Calu3 (cell line): ENCODE data around the gene LDLRAD1. TPM values are rescaled to one million over a fixed set of nuclear protein-coding genes. Genes with fewer than 3 reads are reported as not detected.
"Not testable (repeated sequence)": the region's sequence is repeated elsewhere in the genome, so short reads cannot be mapped to it uniquely, and the experiment has no call there.

Experiments
- BruUV-seq: library from RNA; stranded (reverse); fragments of 400-500 nt; replicated peaks from 2 replicates; lab custom pipeline; 2021; lab: Mats Ljungman, UMichigan
- CTCF ChIA-PET: fragments of 300-600 bp; sonication (Branson Sonifier 250); formaldehyde crosslinking; loops from one replicate; lab custom pipeline; 2022; ENCODE audit warnings: antibody characterized with exemption; lab: Charles Lee
- DNase-seq: peaks from one replicate; pipeline ENCODE4 v3.0.0; 2022
- H3K27ac Mint-ChIP-seq: one replicate; pipeline ENCODE4 v1.8.0; 2022; ENCODE audit warnings: mixed read lengths; ENCODE audit not compliant: unreplicated experiment
- H3K27me3 Mint-ChIP-seq: one replicate; pipeline ENCODE4 v1.8.0; 2022; ENCODE audit warnings: mixed read lengths; ENCODE audit not compliant: unreplicated experiment
- H3K36me3 Mint-ChIP-seq: one replicate; pipeline ENCODE4 v1.8.0; 2022; ENCODE audit warnings: mild to moderate bottlenecking, moderate library complexity, mixed read lengths; ENCODE audit not compliant: insufficient read depth, unreplicated experiment
- H3K4me1 Mint-ChIP-seq: one replicate; pipeline ENCODE4 v1.8.0; 2022; ENCODE audit warnings: mild to moderate bottlenecking, low read depth, mixed read lengths; ENCODE audit not compliant: unreplicated experiment
- H3K4me3 Mint-ChIP-seq: one replicate; pipeline ENCODE4 v1.8.0; 2022; ENCODE audit warnings: mild to moderate bottlenecking, low read depth, moderate library complexity, mixed read lengths; ENCODE audit not compliant: unreplicated experiment
- H3K9me3 Mint-ChIP-seq: one replicate; pipeline ENCODE4 v1.8.0; 2022; ENCODE audit warnings: low read depth, mixed read lengths; ENCODE audit not compliant: unreplicated experiment
- CTCF ChIP-seq: fragments of 200-600 bp; IDR thresholded peaks from one replicate; pipeline ENCODE4 v1.8.0; 2022; ENCODE audit warnings: antibody characterized with exemption; ENCODE audit not compliant: unreplicated experiment
- intact Hi-C: fragments of 100-400 bp; cut with micrococcal nuclease; formaldehyde crosslinking; loops from one replicate; pipeline ENCODE4 v1.10.0; 2022; ENCODE audit not compliant: unreplicated experiment
- total RNA-seq: library from RNA; stranded (reverse); gene quantifications from 2 replicates; pipeline ENCODE4 v1.2.3, GENCODE V29; 2022

The LDLRAD1 gene
- total RNA-seq, 1 experiment from 2014 or later = not detected

- DNase-seq = no peak
- Mint-ChIP-seq H3K4me1 (no peaks in the 10 kb centered on the region), H3K27ac (no peak overlapping the region), H3K9me3 (no peaks in the 10 kb centered on the region), H3K36me3 (no peaks in the 10 kb centered on the region), H3K27me3 (peaks cover 65% of the 10 kb centered on the region), H3K4me3 (no peak overlapping the region)
- CTCF ChIA-PET = interaction anchor here (0.6 to 1.2 kb wide), 4 partner anchors 15 to 305 kb away, joined by 3 to 4 read pairs (median 3); no protein-coding TSS in a partner anchor
- BruUV-seq = no TSS peak
- intact Hi-C loops = no loop called here
- no peak for TF ChIP-seq CTCF
Observed at GRCh38 chr1:54004481-54005049, 13.4 kb downstream of the LDLRAD1 start.

GRCh38 chr1:54003750-54004480 lies 14.1 kb downstream of the LDLRAD1 start:
- CTCF ChIA-PET = interaction anchor here (0.6 to 1.2 kb wide), 3 partner anchors 15 to 306 kb away, joined by 3 to 4 read pairs (median 3); no protein-coding TSS in a partner anchor
- H3K36me3 Mint-ChIP-seq, H3K4me3 Mint-ChIP-seq, BruUV-seq, DNase-seq, intact Hi-C loops, H3K4me1 Mint-ChIP-seq, H3K9me3 Mint-ChIP-seq, H3K27ac Mint-ChIP-seq: not testable (repeated sequence)
- peaks cover 59% of the 10 kb centered on the region for H3K27me3 Mint-ChIP-seq

- Mint-ChIP-seq H3K36me3 (no peaks in the 10 kb centered on the region), H3K4me3 (no peak overlapping the region), H3K4me1 (no peaks in the 10 kb centered on the region), H3K9me3 (no peaks in the 10 kb centered on the region), H3K27me3 (peaks cover 52% of the 10 kb centered on the region), H3K27ac (no peak overlapping the region)
- no peak for DNase-seq
- no TSS peak for BruUV-seq
- intact Hi-C loops = no loop called here
- TF ChIP-seq CTCF = no peak
- CTCF ChIA-PET = interaction anchor here (1.2 kb wide), 1 partner anchor 14 kb away, joined by 3 read pairs; no protein-coding TSS in a partner anchor
Observed at GRCh38 chr1:54003249-54003646, 14.7 kb downstream of the LDLRAD1 start.

- CTCF ChIA-PET = no interaction called here
- TF ChIP-seq CTCF = no peak
- no peak overlapping the region for H3K4me3 Mint-ChIP-seq
- H3K36me3 Mint-ChIP-seq = no peaks in the 10 kb centered on the region
- H3K4me1 Mint-ChIP-seq = no peaks in the 10 kb centered on the region
- H3K27me3 Mint-ChIP-seq = peaks cover 47% of the 10 kb centered on the region
- no peak for DNase-seq
- no peaks in the 10 kb centered on the region for H3K9me3 Mint-ChIP-seq
- no TSS peak for BruUV-seq
- intact Hi-C loops = no loop called here
- H3K27ac Mint-ChIP-seq = no peak overlapping the region
Observed at GRCh38 chr1:54002544-54003248, 15.3 kb downstream of the LDLRAD1 start.
